Type B pancreatic cell (in vitro differentiated cells): ENCODE results near the gene KDM6B. TPM values are rescaled to one million over a fixed set of nuclear protein-coding genes. Genes with fewer than 3 reads are reported as not detected.

ENCODE experiments used
- DNase-seq: peaks from one replicate; pipeline ENCODE4 v3.0.0; 2021; ENCODE audit warnings: mixed read lengths; ENCODE audit not compliant: unreplicated experiment; ENCODE audit errors: extremely low spot score
- H3K27ac Mint-ChIP-seq: 2 replicates; pipeline ENCODE4 v1.8.0; 2021; ENCODE audit warnings: mild to moderate bottlenecking, mixed read lengths
- H3K27me3 Mint-ChIP-seq: 2 replicates; pipeline ENCODE4 v1.8.0; 2021; ENCODE audit warnings: mixed read lengths
- H3K36me3 Mint-ChIP-seq: 2 replicates; pipeline ENCODE4 v1.8.0; 2021; ENCODE audit warnings: mixed read lengths
- H3K4me1 Mint-ChIP-seq: one replicate; pipeline ENCODE4 v1.8.0; 2021; ENCODE audit warnings: mixed read lengths; ENCODE audit not compliant: unreplicated experiment
- H3K4me3 Mint-ChIP-seq: 2 replicates; pipeline ENCODE4 v1.8.0; 2021; ENCODE audit warnings: mild to moderate bottlenecking, mixed read lengths
- H3K9me3 Mint-ChIP-seq: 2 replicates; pipeline ENCODE4 v1.8.0; 2021; ENCODE audit warnings: mixed read lengths
- CTCF ChIP-seq: fragments of 200-600 bp; sonication (generic); conservative IDR thresholded peaks from 2 replicates; pipeline ENCODE4 v1.5.0; 2021; ENCODE audit warnings: antibody characterized with exemption, mild to moderate bottlenecking
- total RNA-seq: library from RNA; stranded (reverse); gene quantifications from 2 replicates; pipeline ENCODE4 v1.2.1, GENCODE V29; 2021; ENCODE audit warnings: low replicate concordance

The KDM6B gene
- total RNA-seq, 1 donor from 2014 or later: 69.1 TPM

- Mint-ChIP-seq H3K27me3 (no peaks in the 10 kb centered on the region), H3K9me3 (no peaks in the 10 kb centered on the region), H3K4me3 (no peak overlapping the region), H3K4me1 (peaks cover 14% of the 10 kb centered on the region), H3K36me3 (peaks cover 9% of the 10 kb centered on the region), H3K27ac (peak overlapping the region; percentile 43)
- DNase-seq: no peak
- TF ChIP-seq CTCF: no peak
Observed at GRCh38 chr17:7850701-7851437, 16.9 kb downstream of the KDM6B start.

GRCh38 chr17:7851438-7852261 lies 17.6 kb downstream of the KDM6B start:
- peak; percentile 94 for DNase-seq
- peak overlapping the region; percentile 41 for H3K4me3 Mint-ChIP-seq

GRCh38 chr17:7852262-7852670 lies 18.2 kb downstream of the KDM6B start:
- H3K4me3 Mint-ChIP-seq: no peak overlapping the region
- H3K27ac Mint-ChIP-seq: peak overlapping the region; percentile 39
- no peak for DNase-seq
- no peaks in the 10 kb centered on the region for H3K27me3 Mint-ChIP-seq
- H3K9me3 Mint-ChIP-seq: no peaks in the 10 kb centered on the region
- peaks cover 17% of the 10 kb centered on the region for H3K4me1 Mint-ChIP-seq
- no peak for TF ChIP-seq CTCF
- H3K36me3 Mint-ChIP-seq: peaks cover 10% of the 10 kb centered on the region

More at GRCh38 chr17:7851438-7852261, 17.6 kb downstream of the KDM6B start:
- H3K4me1 Mint-ChIP-seq: peaks cover 17% of the 10 kb centered on the region
- H3K9me3 Mint-ChIP-seq: no peaks in the 10 kb centered on the region
- H3K27ac Mint-ChIP-seq: no peak overlapping the region
- H3K27me3 Mint-ChIP-seq: no peaks in the 10 kb centered on the region
- peak; percentile 95 for TF ChIP-seq CTCF
- peaks cover 10% of the 10 kb centered on the region for H3K36me3 Mint-ChIP-seq

GRCh38 chr17:7852919-7853690 lies 19.1 kb downstream of the KDM6B start:
- Mint-ChIP-seq H3K9me3 (no peaks in the 10 kb centered on the region), H3K4me3 (no peak overlapping the region), H3K27me3 (no peaks in the 10 kb centered on the region), H3K4me1 (peaks cover 17% of the 10 kb centered on the region), H3K36me3 (peaks cover 10% of the 10 kb centered on the region), H3K27ac (peak overlapping the region; percentile 39)
- no peak for TF ChIP-seq CTCF
- peak; percentile 70 for DNase-seq

GRCh38 chr17:7853691-7854038 lies 19.6 kb downstream of the KDM6B start:
- Mint-ChIP-seq H3K4me1 (peaks cover 17% of the 10 kb centered on the region), H3K36me3 (peaks cover 10% of the 10 kb centered on the region), H3K27me3 (no peaks in the 10 kb centered on the region), H3K9me3 (no peaks in the 10 kb centered on the region), H3K4me3 (no peak overlapping the region), H3K27ac (peak overlapping the region; percentile 55)
- no peak for TF ChIP-seq CTCF
- peak; percentile 71 for DNase-seq
